HG02623 (cell line): Measurements from ENCODE around the gene SORL1.

ENCODE experiments used
- ATAC-seq: cut with Tn5 transposase; IDR thresholded peaks from one replicate; pipeline ENCODE4 v1.9.1; 2021; ENCODE audit warnings: moderate library complexity; ENCODE audit not compliant: unreplicated experiment

The SORL1 gene

GRCh38 chr11:121473064-121473777 lies 21.1 kb downstream of the SORL1 start:
- ATAC-seq: no peak

GRCh38 chr11:121474680-121475079 lies 22.6 kb downstream of the SORL1 start:
- no peak for ATAC-seq

- ATAC-seq: no peak
Measured at GRCh38 chr11:121476379-121477032, 24.4 kb downstream of the SORL1 start.

- ATAC-seq: no peak
Measured at GRCh38 chr11:121478226-121478894, 26.2 kb downstream of the SORL1 start.

- no peak for ATAC-seq
Measured at GRCh38 chr11:121478895-121479697, 27.0 kb downstream of the SORL1 start.

- ATAC-seq: no peak
Measured at GRCh38 chr11:121479698-121480238, 27.7 kb downstream of the SORL1 start.

- peak; percentile 53 for ATAC-seq
Measured at GRCh38 chr11:121481484-121482230, 29.5 kb downstream of the SORL1 start.

- ATAC-seq: peak; percentile 80
Measured at GRCh38 chr11:121482231-121483129, 30.4 kb downstream of the SORL1 start.

GRCh38 chr11:121483805-121484480 lies 31.8 kb downstream of the SORL1 start:
- ATAC-seq: no peak

GRCh38 chr11:121485216-121485615 lies 33.1 kb downstream of the SORL1 start:
- no peak for ATAC-seq

- no peak for ATAC-seq
Measured at GRCh38 chr11:121486054-121486453, 33.9 kb downstream of the SORL1 start.

- ATAC-seq: no peak
Measured at GRCh38 chr11:121487191-121487590, 35.1 kb downstream of the SORL1 start.

- ATAC-seq: no peak
Measured at GRCh38 chr11:121488170-121488569, 36.1 kb downstream of the SORL1 start.

GRCh38 chr11:121488641-121489040 lies 36.5 kb downstream of the SORL1 start:
- no peak for ATAC-seq

- no peak for ATAC-seq
Measured at GRCh38 chr11:121489823-121490222, 37.7 kb downstream of the SORL1 start.

- peak; percentile 58 for ATAC-seq
Measured at GRCh38 chr11:121494355-121495099, 42.4 kb downstream of the SORL1 start.

- ATAC-seq: no peak
Measured at GRCh38 chr11:121497176-121497998, 45.3 kb downstream of the SORL1 start.
